ENCODE data around the gene TEAD4. TPM values are rescaled to one million over a fixed set of nuclear protein-coding genes. Genes with fewer than 3 reads are reported as not detected.

TEAD4 gene
- total and polyA plus RNA-seq, 4 donors, result 0.79 to 3.8 (median 2.8) TPM

- peak overlapping the region in 1 of 2 donors; percentile 42 for H3K27ac ChIP-seq (ENCODE audit: low read depth in 1 of 2, low read length in 2 of 2)
- no peak overlapping the region for H3K9ac ChIP-seq (ENCODE audit: low read depth in 1 of 2, low read length in 2 of 2)
- WGBS, result 70% methylated on average over 15 of the region's 15 CpGs
- H3K27me3 ChIP-seq (ENCODE audit: control insufficient read depth in 4 of 4, insufficient read depth in 4 of 4, low read length in 3 of 4), result peaks cover 0 to 6% (median 0%) of the 10 kb centered on the region in 4 donors
- H3K4me1 ChIP-seq (ENCODE audit: control insufficient read depth in 4 of 4, insufficient read depth in 4 of 4, low read length in 3 of 4), result peaks cover 2 to 10% (median 5%) of the 10 kb centered on the region in 4 donors
- no peaks in the 10 kb centered on the region for H3K9me3 ChIP-seq (ENCODE audit: control insufficient read depth in 4 of 4, low read length in 3 of 4)
- no peak overlapping the region for H3K4me3 ChIP-seq (ENCODE audit: low read depth in 1 of 3, low read length in 3 of 3)
- DNase-seq (ENCODE audit: low spot score), result no peak
- no peaks in the 10 kb centered on the region for H3K36me3 ChIP-seq (ENCODE audit: control insufficient read depth in 4 of 4, insufficient read depth in 3 of 4, low read depth in 1 of 4, low read length in 3 of 4)
- TF ChIP-seq, protein P1, sequence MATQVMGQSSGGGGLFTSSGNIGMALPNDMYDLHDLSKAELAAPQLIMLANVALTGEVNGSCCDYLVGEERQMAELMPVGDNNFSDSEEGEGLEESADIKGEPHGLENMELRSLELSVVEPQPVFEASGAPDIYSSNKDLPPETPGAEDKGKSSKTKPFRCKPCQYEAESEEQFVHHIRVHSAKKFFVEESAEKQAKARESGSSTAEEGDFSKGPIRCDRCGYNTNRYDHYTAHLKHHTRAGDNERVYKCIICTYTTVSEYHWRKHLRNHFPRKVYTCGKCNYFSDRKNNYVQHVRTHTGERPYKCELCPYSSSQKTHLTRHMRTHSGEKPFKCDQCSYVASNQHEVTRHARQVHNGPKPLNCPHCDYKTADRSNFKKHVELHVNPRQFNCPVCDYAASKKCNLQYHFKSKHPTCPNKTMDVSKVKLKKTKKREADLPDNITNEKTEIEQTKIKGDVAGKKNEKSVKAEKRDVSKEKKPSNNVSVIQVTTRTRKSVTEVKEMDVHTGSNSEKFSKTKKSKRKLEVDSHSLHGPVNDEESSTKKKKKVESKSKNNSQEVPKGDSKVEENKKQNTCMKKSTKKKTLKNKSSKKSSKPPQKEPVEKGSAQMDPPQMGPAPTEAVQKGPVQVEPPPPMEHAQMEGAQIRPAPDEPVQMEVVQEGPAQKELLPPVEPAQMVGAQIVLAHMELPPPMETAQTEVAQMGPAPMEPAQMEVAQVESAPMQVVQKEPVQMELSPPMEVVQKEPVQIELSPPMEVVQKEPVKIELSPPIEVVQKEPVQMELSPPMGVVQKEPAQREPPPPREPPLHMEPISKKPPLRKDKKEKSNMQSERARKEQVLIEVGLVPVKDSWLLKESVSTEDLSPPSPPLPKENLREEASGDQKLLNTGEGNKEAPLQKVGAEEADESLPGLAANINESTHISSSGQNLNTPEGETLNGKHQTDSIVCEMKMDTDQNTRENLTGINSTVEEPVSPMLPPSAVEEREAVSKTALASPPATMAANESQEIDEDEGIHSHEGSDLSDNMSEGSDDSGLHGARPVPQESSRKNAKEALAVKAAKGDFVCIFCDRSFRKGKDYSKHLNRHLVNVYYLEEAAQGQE (IDR thresholded peaks at IDR 0.05), result no peak
- TF ChIP-seq SP1 (IDR thresholded peaks at IDR 0.05) (peak; percentile 14), NR2F2 (IDR thresholded peaks at IDR 0.05) (peak; percentile 87)
Measured at GRCh38 chr12:2963760-2964292, 4.6 kb downstream of the TEAD4 start.

GRCh38 chr12:2967651-2968050, 8.5 kb downstream of the TEAD4 start:
- no peaks in the 10 kb centered on the region for H3K9me3 ChIP-seq (ENCODE audit: control insufficient read depth in 4 of 4, low read length in 3 of 4)
- no peak overlapping the region for H3K4me3 ChIP-seq (ENCODE audit: low read depth in 1 of 3, low read length in 3 of 3)
- TF ChIP-seq FOXA1 (IDR thresholded peaks at IDR 0.05) (no peak), HNF4A (conservative IDR thresholded peaks at IDR 0.05) (peak in 1 of 2 donors; percentile 45)
- H3K27me3 ChIP-seq (ENCODE audit: control insufficient read depth in 4 of 4, insufficient read depth in 4 of 4, low read length in 3 of 4), result peaks cover 0 to 3% (median 0%) of the 10 kb centered on the region in 4 donors
- 79% methylated on average over 2 of the region's 2 CpGs for WGBS
- H3K27ac ChIP-seq (ENCODE audit: low read depth in 1 of 2, low read length in 2 of 2), result no peak overlapping the region
- no peaks in the 10 kb centered on the region for H3K4me1 ChIP-seq (ENCODE audit: control insufficient read depth in 4 of 4, insufficient read depth in 4 of 4, low read length in 3 of 4)
- DNase-seq (ENCODE audit: low spot score), result no peak
- H3K36me3 ChIP-seq (ENCODE audit: control insufficient read depth in 4 of 4, insufficient read depth in 3 of 4, low read depth in 1 of 4, low read length in 3 of 4), result no peaks in the 10 kb centered on the region
- no peak overlapping the region for H3K9ac ChIP-seq (ENCODE audit: low read depth in 1 of 2, low read length in 2 of 2)

GRCh38 chr12:2970744-2971143, 11.5 kb downstream of the TEAD4 start:
- no peak for DNase-seq (ENCODE audit: low spot score)
- Histone ChIP-seq H3K27ac (ENCODE audit: low read depth in 1 of 2, low read length in 2 of 2) (no peak overlapping the region), H3K4me3 (ENCODE audit: low read depth in 1 of 3, low read length in 3 of 3) (no peak overlapping the region), H3K9ac (ENCODE audit: low read depth in 1 of 2, low read length in 2 of 2) (no peak overlapping the region), H3K9me3 (ENCODE audit: control insufficient read depth in 4 of 4, low read length in 3 of 4) (no peaks in the 10 kb centered on the region), H3K4me1 (ENCODE audit: control insufficient read depth in 4 of 4, insufficient read depth in 4 of 4, low read length in 3 of 4) (no peaks in the 10 kb centered on the region), H3K27me3 (ENCODE audit: control insufficient read depth in 4 of 4, insufficient read depth in 4 of 4, low read length in 3 of 4) (no peaks in the 10 kb centered on the region), H3K36me3 (ENCODE audit: control insufficient read depth in 4 of 4, insufficient read depth in 3 of 4, low read depth in 1 of 4, low read length in 3 of 4) (no peaks in the 10 kb centered on the region)
- WGBS, result 82% methylated on average over 10 of the region's 10 CpGs
- TF ChIP-seq RAD21 (IDR thresholded peaks at IDR 0.05) (no peak), FOXA2 (IDR thresholded peaks at IDR 0.05) (no peak), SP1 (IDR thresholded peaks at IDR 0.05) (no peak), HNF4G (IDR thresholded peaks at IDR 0.05) (no peak), ATF3 (IDR thresholded peaks at IDR 0.05) (no peak), EGR1 (IDR thresholded peaks at IDR 0.05; ENCODE audit: low read depth in 2 of 2) (no peak), JUND (IDR thresholded peaks at IDR 0.05) (no peak), RXRA (IDR thresholded peaks at IDR 0.05) (no peak), GABPA (IDR thresholded peaks at IDR 0.05 in 1 of 2, conservative IDR thresholded peaks at IDR 0.05 in 1 of 2) (no peak), TAF1 (conservative IDR thresholded peaks at IDR 0.05) (no peak), NR2F2 (IDR thresholded peaks at IDR 0.05) (no peak), FOXA1 (IDR thresholded peaks at IDR 0.05) (no peak), HNF4A (conservative IDR thresholded peaks at IDR 0.05) (no peak)
- TF ChIP-seq, protein P1 (IDR thresholded peaks at IDR 0.05), result no peak
- TF ChIP-seq, protein P2, sequence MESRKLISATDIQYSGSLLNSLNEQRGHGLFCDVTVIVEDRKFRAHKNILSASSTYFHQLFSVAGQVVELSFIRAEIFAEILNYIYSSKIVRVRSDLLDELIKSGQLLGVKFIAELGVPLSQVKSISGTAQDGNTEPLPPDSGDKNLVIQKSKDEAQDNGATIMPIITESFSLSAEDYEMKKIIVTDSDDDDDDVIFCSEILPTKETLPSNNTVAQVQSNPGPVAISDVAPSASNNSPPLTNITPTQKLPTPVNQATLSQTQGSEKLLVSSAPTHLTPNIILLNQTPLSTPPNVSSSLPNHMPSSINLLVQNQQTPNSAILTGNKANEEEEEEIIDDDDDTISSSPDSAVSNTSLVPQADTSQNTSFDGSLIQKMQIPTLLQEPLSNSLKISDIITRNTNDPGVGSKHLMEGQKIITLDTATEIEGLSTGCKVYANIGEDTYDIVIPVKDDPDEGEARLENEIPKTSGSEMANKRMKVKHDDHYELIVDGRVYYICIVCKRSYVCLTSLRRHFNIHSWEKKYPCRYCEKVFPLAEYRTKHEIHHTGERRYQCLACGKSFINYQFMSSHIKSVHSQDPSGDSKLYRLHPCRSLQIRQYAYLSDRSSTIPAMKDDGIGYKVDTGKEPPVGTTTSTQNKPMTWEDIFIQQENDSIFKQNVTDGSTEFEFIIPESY (IDR thresholded peaks at IDR 0.05), result no peak
- TF ChIP-seq, protein P3, sequence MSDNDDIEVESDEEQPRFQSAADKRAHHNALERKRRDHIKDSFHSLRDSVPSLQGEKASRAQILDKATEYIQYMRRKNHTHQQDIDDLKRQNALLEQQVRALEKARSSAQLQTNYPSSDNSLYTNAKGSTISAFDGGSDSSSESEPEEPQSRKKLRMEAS (IDR thresholded peaks at IDR 0.05), result no peak

Measured in liver (tissue), 9 donors.